CD4-positive, alpha-beta memory T cell (primary cell): Measurements from ENCODE around the gene B4GALNT1. TPM values are rescaled to one million over a fixed set of nuclear protein-coding genes. Genes with fewer than 3 reads are reported as not detected.

Experiments used
- polyA plus RNA-seq, 2 donors: library from polyadenylated mRNA; unstranded; fragments of 300-500 nt; fragmentation: Illumina TruSeq; gene quantifications; one replicate each; pipeline ENCODE4 v1.2.3, GENCODE V29; 2021
- total RNA-seq, 2 experiments: library from RNA; stranded (reverse); gene quantifications; one replicate each; pipeline ENCODE4 v1.2.3, GENCODE V29; 2021

B4GALNT1 gene
- total and polyA plus RNA-seq, 4 experiments from 2014 or later: not detected

Other genes with a start within 250 kb of the B4GALNT1 start
- gene R3HDM2, start 202.2 kb downstream of the B4GALNT1 start, total RNA-seq: 100 to 1,000 TPM; 124 to 132 TPM
- 10 to 100 TPM in 1 of 2 donors, 1 to 10 TPM in 1; 3.9 to 19.4 TPM for gene R3HDM2, start 202.2 kb downstream of the B4GALNT1 start, polyA plus RNA-seq
- not detected for gene INHBC, start 198.4 kb downstream of the B4GALNT1 start, total RNA-seq
- gene INHBC, start 198.4 kb downstream of the B4GALNT1 start, polyA plus RNA-seq: not detected
- gene INHBE, start 177.9 kb downstream of the B4GALNT1 start, total RNA-seq: not detected
- gene INHBE, start 177.9 kb downstream of the B4GALNT1 start, polyA plus RNA-seq: not detected
- under 1 TPM; 0.30 to 0.35 TPM for gene GLI1, start 173.4 kb downstream of the B4GALNT1 start, total RNA-seq
- gene GLI1, start 173.4 kb downstream of the B4GALNT1 start, polyA plus RNA-seq: not detected
- gene ARHGAP9, start 153.3 kb downstream of the B4GALNT1 start, total RNA-seq: 100 to 1,000 TPM; 266 to 278 TPM
- 100 to 1,000 TPM; 206 to 216 TPM for gene ARHGAP9, start 153.3 kb downstream of the B4GALNT1 start, polyA plus RNA-seq
- gene MARS1, start 145.1 kb downstream of the B4GALNT1 start, total RNA-seq: 100 to 1,000 TPM; 224 to 242 TPM
- gene MARS1, start 145.1 kb downstream of the B4GALNT1 start, polyA plus RNA-seq: 100 to 1,000 TPM in 1 of 2 donors, 10 to 100 TPM in 1; 84.8 to 114 TPM
- 10 to 100 TPM; 38.5 to 40.8 TPM for gene DDIT3, start 112.7 kb downstream of the B4GALNT1 start, total RNA-seq
- 10 to 100 TPM; 15.4 to 22.8 TPM for gene DDIT3, start 112.7 kb downstream of the B4GALNT1 start, polyA plus RNA-seq
- gene MBD6, start 110.4 kb downstream of the B4GALNT1 start, total RNA-seq: 100 to 1,000 TPM in 1 of 2 experiments, 10 to 100 TPM in 1; 97.4 to 103 TPM
- 1 to 10 TPM in 1 of 2 donors, under 1 TPM in 1; 0.16 to 2.6 TPM for gene MBD6, start 110.4 kb downstream of the B4GALNT1 start, polyA plus RNA-seq
- gene DCTN2, start 86.0 kb downstream of the B4GALNT1 start, total RNA-seq: 10 to 100 TPM; 69.4 to 70.7 TPM
- gene DCTN2, start 86.0 kb downstream of the B4GALNT1 start, polyA plus RNA-seq: 10 to 100 TPM; 67.4 to 86.2 TPM
- under 1 TPM; 0.96 to 1.00 TPM for gene KIF5A, start 83.2 kb downstream of the B4GALNT1 start, total RNA-seq
- gene KIF5A, start 83.2 kb downstream of the B4GALNT1 start, polyA plus RNA-seq: not detected
- gene PIP4K2C, start 42.0 kb downstream of the B4GALNT1 start, total RNA-seq: 10 to 100 TPM; 32.4 to 36.0 TPM
- gene PIP4K2C, start 42.0 kb downstream of the B4GALNT1 start, polyA plus RNA-seq: 10 to 100 TPM; 30.4 to 45.0 TPM
- gene DTX3, start 28.4 kb downstream of the B4GALNT1 start, total RNA-seq: 10 to 100 TPM; 33.8 to 37.1 TPM
- gene DTX3, start 28.4 kb downstream of the B4GALNT1 start, polyA plus RNA-seq: 1 to 10 TPM; 4.2 to 6.2 TPM
- gene ARHGEF25, start 21.8 kb downstream of the B4GALNT1 start, total RNA-seq: under 1 TPM; 0.47 to 0.67 TPM
- gene ARHGEF25, start 21.8 kb downstream of the B4GALNT1 start, polyA plus RNA-seq: not detected
- gene OS9, start 60.9 kb upstream of the B4GALNT1 start, total RNA-seq: 100 to 1,000 TPM; 189 to 195 TPM
- gene OS9, start 60.9 kb upstream of the B4GALNT1 start, polyA plus RNA-seq: 10 to 100 TPM; 56.6 to 73.0 TPM
- gene AGAP2, start 105.5 kb upstream of the B4GALNT1 start, total RNA-seq: 10 to 100 TPM; 63.2 to 66.7 TPM
- 1 to 10 TPM; 3.2 to 8.6 TPM for gene AGAP2, start 105.5 kb upstream of the B4GALNT1 start, polyA plus RNA-seq
- 10 to 100 TPM; 27.5 to 30.6 TPM for gene TSPAN31, start 111.8 kb upstream of the B4GALNT1 start, total RNA-seq
- gene TSPAN31, start 111.8 kb upstream of the B4GALNT1 start, polyA plus RNA-seq: 10 to 100 TPM; 37.5 to 76.2 TPM
- 10 to 100 TPM; 44.4 to 48.3 TPM for gene CDK4, start 119.1 kb upstream of the B4GALNT1 start, total RNA-seq
- gene CDK4, start 119.1 kb upstream of the B4GALNT1 start, polyA plus RNA-seq: 10 to 100 TPM; 85.0 to 99.7 TPM
- gene MARCHF9, start 121.9 kb upstream of the B4GALNT1 start, total RNA-seq: 10 to 100 TPM; 58.0 to 62.8 TPM
- 1 to 10 TPM; 3.7 to 8.9 TPM for gene MARCHF9, start 121.9 kb upstream of the B4GALNT1 start, polyA plus RNA-seq
- 1 to 10 TPM in 1 of 2 experiments, under 1 TPM in 1; 0.64 to 1.4 TPM for gene CYP27B1, start 133.9 kb upstream of the B4GALNT1 start, total RNA-seq
- under 1 TPM; 0.55 to 0.93 TPM for gene CYP27B1, start 133.9 kb upstream of the B4GALNT1 start, polyA plus RNA-seq
- 10 to 100 TPM in 1 of 2 experiments, 1 to 10 TPM in 1; 9.9 to 10.9 TPM for gene METTL1, start 138.9 kb upstream of the B4GALNT1 start, total RNA-seq
- gene METTL1, start 138.9 kb upstream of the B4GALNT1 start, polyA plus RNA-seq: 10 to 100 TPM; 16.3 to 19.1 TPM
- gene EEF1AKMT3, start 139.4 kb upstream of the B4GALNT1 start, total RNA-seq: 1 to 10 TPM; 3.1 to 4.9 TPM
- 10 to 100 TPM in 1 of 2 donors, 1 to 10 TPM in 1; 5.3 to 12.4 TPM for gene EEF1AKMT3, start 139.4 kb upstream of the B4GALNT1 start, polyA plus RNA-seq
- gene TSFM, start 149.6 kb upstream of the B4GALNT1 start, total RNA-seq: 10 to 100 TPM; 18.9 to 22.2 TPM
- 10 to 100 TPM; 23.2 to 32.5 TPM for gene TSFM, start 149.6 kb upstream of the B4GALNT1 start, polyA plus RNA-seq
- gene AVIL, start 185.5 kb upstream of the B4GALNT1 start, total RNA-seq: 10 to 100 TPM; 14.6 to 15.9 TPM
- gene AVIL, start 185.5 kb upstream of the B4GALNT1 start, polyA plus RNA-seq: under 1 TPM in 1 of 2 donors, not detected in 1; 0.68 TPM
- gene CTDSP2, start 213.5 kb upstream of the B4GALNT1 start, total RNA-seq: 100 to 1,000 TPM; 274 to 285 TPM
- gene CTDSP2, start 213.5 kb upstream of the B4GALNT1 start, polyA plus RNA-seq: 10 to 100 TPM; 57.7 to 74.8 TPM